K562 (cell line): Measurements from ENCODE around the gene RSRC1. TPM values are rescaled to one million over a fixed set of nuclear protein-coding genes. Genes with fewer than 3 reads are reported as not detected.
A peak's percentile ranks its signal among the peaks of the same experiment; 100 is the strongest.

ENCODE experiments used
- CREB3 ChIP-seq: fragments of 450-650 bp; conservative IDR thresholded peaks from 2 replicates; pipeline ENCODE4 v1.6.1; 2016; ENCODE audit warnings: missing genetic modification characterization, low read depth, mild to moderate bottlenecking, missing compliant biosample characterization, moderate library complexity
- DEAF1 ChIP-seq: fragments of 450-650 bp; formaldehyde crosslinking; IDR thresholded peaks from 2 replicates; pipeline ENCODE4 v1.4.0; 2020; ENCODE audit warnings: mild to moderate bottlenecking, moderate library complexity
- E2F4 ChIP-seq: sonication (generic); formaldehyde crosslinking; IDR thresholded peaks from 2 replicates; pipeline ENCODE4 v1.8.0; 2022; ENCODE audit warnings: mild to moderate bottlenecking, low read depth, missing genetic modification reagents
- HNRNPK ChIP-seq: fragments of 200-400 bp; formaldehyde crosslinking; IDR thresholded peaks from one replicate; pipeline ENCODE4 v1.6.1; 2018; ENCODE audit warnings: mild to moderate bottlenecking, low read depth, low read length; ENCODE audit not compliant: poor library complexity, severe bottlenecking
- KLF13 ChIP-seq: fragments of 450-650 bp; IDR thresholded peaks from 2 replicates; pipeline ENCODE4 v1.6.1; 2016; ENCODE audit warnings: missing genetic modification characterization, low read depth, mild to moderate bottlenecking, missing compliant biosample characterization, moderate library complexity, borderline replicate concordance
- MCM7 ChIP-seq, 2 experiments: fragments of 450-650 bp; IDR thresholded peaks; 2 replicates each; pipeline ENCODE4 v1.6.1; 2016 to 2018
- MNT ChIP-seq, 2 experiments: fragments of 450-650 bp; conservative IDR thresholded peaks; 2 replicates each; pipeline ENCODE4 v1.6.1; 2017; ENCODE audit warnings: mild to moderate bottlenecking in 2 of 2, moderate library complexity in 2 of 2
- MTA1 ChIP-seq: fragments of 450-650 bp; IDR thresholded peaks from 2 replicates; pipeline ENCODE4 v1.6.1; 2017; ENCODE audit warnings: borderline replicate concordance
- RBM39 ChIP-seq: fragments of 200-400 bp; formaldehyde crosslinking; optimal IDR thresholded peaks from 2 replicates; pipeline ENCODE3; 2018; ENCODE audit warnings: low read depth, low read length
- RFX5 ChIP-seq: IDR thresholded peaks from 2 replicates; pipeline ENCODE4 v1.6.1; 2011; ENCODE audit warnings: low read depth, mild to moderate bottlenecking, improper control_type of control experiment, low read length
- SRSF1 ChIP-seq: fragments of 200-400 bp; formaldehyde crosslinking; IDR thresholded peaks from 2 replicates; pipeline ENCODE4 v1.6.1; 2017; ENCODE audit warnings: mild to moderate bottlenecking, low read depth, low read length, moderate library complexity
- TAF1 ChIP-seq: IDR thresholded peaks from 2 replicates; pipeline ENCODE4 v1.6.1; 2011; ENCODE audit warnings: mild to moderate bottlenecking, low read length, moderate library complexity; ENCODE audit not compliant: insufficient read depth, control insufficient read depth, severe bottlenecking; ENCODE audit errors: extremely low read depth
- TBL1XR1 ChIP-seq, 2 experiments: IDR thresholded peaks; 2 replicates each; pipeline ENCODE4 v1.6.1; 2012; ENCODE audit warnings: improper control_type of control experiment in 2 of 2, low read length in 2 of 2, mild to moderate bottlenecking in 1 of 2
- ZNF140 ChIP-seq: fragments of 250-450 bp; sonication (Bioruptor Pico); IDR thresholded peaks from 2 replicates; pipeline ENCODE4 v1.8.0; 2021; ENCODE audit warnings: moderate library complexity, mild to moderate bottlenecking, inconsistent platforms
- polyA plus RNA-seq, 8 experiments: library from polyadenylated mRNA; depleted of rRNA in 4 of 8; stranded (reverse) in 5 of 8; unstranded in 3 of 8; fragments of >200 nt; fragmentation: Nextera tagmentation in 2 of 8; fragmentation: Illumina TruSeq in 1 of 8; extraction: Ambion mirVana in 2 of 8; extraction: Trizol in 1 of 8; gene quantifications; 2 replicates each; pipeline versions ENCODE4 v1.2.1 to v1.2.3, GENCODE V29; 2011 to 2014; ENCODE audit warnings: inconsistent platforms in 1 of 8, missing spikeins in 1 of 8
- total RNA-seq, 7 experiments: library from RNA; depleted of rRNA in 6 of 7; stranded (reverse); fragments of >200 nt in 6 of 7; fragmentation: Illumina TruSeq in 2 of 7; extraction: Trizol in 2 of 7; gene quantifications; 2 replicates each; pipeline versions ENCODE4 v1.2.1 to v1.2.3, GENCODE V29; 2011 to 2021; ENCODE audit warnings: low replicate concordance in 1 of 7
- TF ChIP-seq, protein P1 (sequence below): fragments of 200-800 bp; sonication (Bioruptor generic); IDR thresholded peaks from 2 replicates; pipeline ENCODE4 v1.6.1; 2017; ENCODE audit warnings: missing genetic modification characterization, missing compliant biosample characterization
- TF ChIP-seq, protein P2 (sequence below): fragments of 250-450 bp; sonication (Bioruptor Pico); IDR thresholded peaks from 2 replicates; pipeline ENCODE4 v1.4.0; 2020; ENCODE audit warnings: mild to moderate bottlenecking

RSRC1 gene
- total and polyA plus RNA-seq, 9 of the 15 experiments (the other 6 are each of a cell fraction or from before 2014, with no cell fraction given), result 19.3 to 128 (median 75.5) TPM

- TF ChIP-seq, protein P1, sequence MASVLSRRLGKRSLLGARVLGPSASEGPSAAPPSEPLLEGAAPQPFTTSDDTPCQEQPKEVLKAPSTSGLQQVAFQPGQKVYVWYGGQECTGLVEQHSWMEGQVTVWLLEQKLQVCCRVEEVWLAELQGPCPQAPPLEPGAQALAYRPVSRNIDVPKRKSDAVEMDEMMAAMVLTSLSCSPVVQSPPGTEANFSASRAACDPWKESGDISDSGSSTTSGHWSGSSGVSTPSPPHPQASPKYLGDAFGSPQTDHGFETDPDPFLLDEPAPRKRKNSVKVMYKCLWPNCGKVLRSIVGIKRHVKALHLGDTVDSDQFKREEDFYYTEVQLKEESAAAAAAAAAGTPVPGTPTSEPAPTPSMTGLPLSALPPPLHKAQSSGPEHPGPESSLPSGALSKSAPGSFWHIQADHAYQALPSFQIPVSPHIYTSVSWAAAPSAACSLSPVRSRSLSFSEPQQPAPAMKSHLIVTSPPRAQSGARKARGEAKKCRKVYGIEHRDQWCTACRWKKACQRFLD (CRISPR knock-in tag), result peak; percentile 50; the same call in 1 of the 2 replicates
- TF ChIP-seq MTA1 (peak; percentile 62; the same call in 1 of the 2 replicates), CREB3 (tag) (no peak), ZNF140 (no peak), HNRNPK (no peak), MNT (conservative IDR thresholded peaks at IDR 0.05) (peak in 1 of 2 experiments; percentile 88), TBL1XR1 (IDR thresholded peaks at IDR 0.05; ENCODE audit: low read length in 2 of 2) (no peak), E2F4 (CRISPR knock-in tag) (peak; percentile 91), SRSF1 (no peak), KLF13 (tag) (no peak), DEAF1 (CRISPR knock-in tag) (no peak), MCM7 (IDR thresholded peaks at IDR 0.05) (peak in 1 of 2 experiments; percentile 51; a peak in 1 of 4 replicates), RFX5 (no peak), TAF1 (peak; percentile 88), RBM39 (no peak)
- TF ChIP-seq, protein P2, sequence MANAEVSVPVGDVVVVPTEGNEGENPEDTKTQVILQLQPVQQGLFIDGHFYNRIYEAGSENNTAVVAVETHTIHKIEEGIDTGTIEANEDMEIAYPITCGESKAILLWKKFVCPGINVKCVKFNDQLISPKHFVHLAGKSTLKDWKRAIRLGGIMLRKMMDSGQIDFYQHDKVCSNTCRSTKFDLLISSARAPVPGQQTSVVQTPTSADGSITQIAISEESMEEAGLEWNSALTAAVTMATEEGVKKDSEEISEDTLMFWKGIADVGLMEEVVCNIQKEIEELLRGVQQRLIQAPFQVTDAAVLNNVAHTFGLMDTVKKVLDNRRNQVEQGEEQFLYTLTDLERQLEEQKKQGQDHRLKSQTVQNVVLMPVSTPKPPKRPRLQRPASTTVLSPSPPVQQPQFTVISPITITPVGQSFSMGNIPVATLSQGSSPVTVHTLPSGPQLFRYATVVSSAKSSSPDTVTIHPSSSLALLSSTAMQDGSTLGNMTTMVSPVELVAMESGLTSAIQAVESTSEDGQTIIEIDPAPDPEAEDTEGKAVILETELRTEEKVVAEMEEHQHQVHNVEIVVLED (CRISPR knock-in tag), result peak; percentile 66
Observed at GRCh38 chr3:158109804-158110657, at the start of gene RSRC1 (continued).
